HG03558 (cell line): ENCODE results near the gene CT45A6.
"Not testable (repeated sequence)": the region's sequence is repeated elsewhere in the genome, so short reads cannot be mapped to it uniquely, and the experiment has no call there.

Experiments used
- ATAC-seq: cut with Tn5 transposase; IDR thresholded peaks from one replicate; pipeline ENCODE4 v1.9.1; 2021; ENCODE audit warnings: moderate number of reproducible peaks; ENCODE audit not compliant: unreplicated experiment; ENCODE audit errors: extremely low read depth

The CT45A6 gene, protein sequence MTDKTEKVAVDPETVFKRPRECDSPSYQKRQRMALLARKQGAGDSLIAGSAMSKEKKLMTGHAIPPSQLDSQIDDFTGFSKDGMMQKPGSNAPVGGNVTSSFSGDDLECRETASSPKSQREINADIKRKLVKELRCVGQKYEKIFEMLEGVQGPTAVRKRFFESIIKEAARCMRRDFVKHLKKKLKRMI

DNA sequence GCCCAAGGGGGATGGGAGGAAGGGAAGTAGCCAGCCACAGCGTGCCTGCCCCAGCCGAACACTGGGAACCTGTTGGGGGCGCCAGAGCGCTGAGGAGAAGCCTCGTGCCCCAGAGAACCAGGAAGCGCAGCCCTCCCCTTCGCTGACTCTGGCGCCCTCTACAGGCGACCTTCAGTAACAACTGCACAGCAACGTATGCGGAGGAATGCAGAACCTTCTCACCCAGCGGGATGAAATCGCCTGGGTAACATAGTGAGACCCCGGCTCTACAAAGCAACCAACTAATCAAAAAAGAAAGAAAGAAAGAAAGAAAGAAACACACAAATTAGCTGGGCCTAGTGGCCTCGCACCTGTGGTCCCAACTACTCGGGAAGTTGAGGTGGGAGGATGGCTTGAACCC is at the start of gene CT45A6:
CT45A6 (minus strand) TSS at position 101 of the 400 bp plus-strand sequence. CDS start 3,794 bp downstream, outside the sequence.
- not testable (repeated sequence) for ATAC-seq

DNA sequence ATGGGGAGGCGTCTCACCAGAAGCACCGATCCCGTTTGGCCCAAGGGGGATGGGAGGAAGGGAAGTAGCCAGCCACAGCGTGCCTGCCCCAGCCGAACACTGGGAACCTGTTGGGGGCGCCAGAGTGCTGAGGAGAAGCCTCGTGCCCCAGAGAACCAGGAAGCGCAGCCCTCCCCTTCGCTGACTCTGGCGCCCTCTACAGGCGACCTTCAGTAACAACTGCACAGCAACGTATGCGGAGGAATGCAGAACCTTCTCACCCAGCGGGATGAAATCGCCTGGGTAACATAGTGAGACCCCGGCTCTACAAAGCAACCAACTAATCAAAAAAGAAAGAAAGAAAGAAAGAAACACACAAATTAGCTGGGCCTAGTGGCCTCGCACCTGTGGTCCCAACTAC is 34.6 kb upstream of the CT45A6 start, which contains the start of gene CT45A7:
CT45A7 (minus strand) TSS at position 101 of the 400 bp plus-strand sequence. CDS start 3,747 bp downstream, outside the sequence.
- ATAC-seq: not testable (repeated sequence)

DNA sequence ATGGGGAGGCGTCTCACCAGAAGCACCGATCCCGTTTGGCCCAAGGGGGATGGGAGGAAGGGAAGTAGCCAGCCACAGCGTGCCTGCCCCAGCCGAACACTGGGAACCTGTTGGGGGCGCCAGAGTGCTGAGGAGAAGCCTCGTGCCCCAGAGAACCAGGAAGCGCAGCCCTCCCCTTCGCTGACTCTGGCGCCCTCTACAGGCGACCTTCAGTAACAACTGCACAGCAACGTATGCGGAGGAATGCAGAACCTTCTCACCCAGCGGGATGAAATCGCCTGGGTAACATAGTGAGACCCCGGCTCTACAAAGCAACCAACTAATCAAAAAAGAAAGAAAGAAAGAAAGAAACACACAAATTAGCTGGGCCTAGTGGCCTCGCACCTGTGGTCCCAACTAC is 17.3 kb upstream of the CT45A6 start, which contains the start of gene CT45A2:
CT45A2 (minus strand) TSS at position 101 of the 400 bp plus-strand sequence. CDS start 3,747 bp downstream, outside the sequence.
- ATAC-seq: not testable (repeated sequence)

DNA sequence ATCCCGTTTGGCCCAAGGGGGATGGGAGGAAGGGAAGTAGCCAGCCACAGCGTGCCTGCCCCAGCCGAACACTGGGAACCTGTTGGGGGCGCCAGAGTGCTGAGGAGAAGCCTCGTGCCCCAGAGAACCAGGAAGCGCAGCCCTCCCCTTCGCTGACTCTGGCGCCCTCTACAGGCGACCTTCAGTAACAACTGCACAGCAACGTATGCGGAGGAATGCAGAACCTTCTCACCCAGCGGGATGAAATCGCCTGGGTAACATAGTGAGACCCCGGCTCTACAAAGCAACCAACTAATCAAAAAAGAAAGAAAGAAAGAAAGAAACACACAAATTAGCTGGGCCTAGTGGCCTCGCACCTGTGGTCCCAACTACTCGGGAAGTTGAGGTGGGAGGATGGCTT is 17.2 kb downstream of the CT45A6 start, which contains the start of gene CT45A5:
CT45A5 (minus strand) TSS at position 101 of the 400 bp plus-strand sequence. CDS start 3,774 bp downstream, outside the sequence.
- ATAC-seq: not testable (repeated sequence)

DNA sequence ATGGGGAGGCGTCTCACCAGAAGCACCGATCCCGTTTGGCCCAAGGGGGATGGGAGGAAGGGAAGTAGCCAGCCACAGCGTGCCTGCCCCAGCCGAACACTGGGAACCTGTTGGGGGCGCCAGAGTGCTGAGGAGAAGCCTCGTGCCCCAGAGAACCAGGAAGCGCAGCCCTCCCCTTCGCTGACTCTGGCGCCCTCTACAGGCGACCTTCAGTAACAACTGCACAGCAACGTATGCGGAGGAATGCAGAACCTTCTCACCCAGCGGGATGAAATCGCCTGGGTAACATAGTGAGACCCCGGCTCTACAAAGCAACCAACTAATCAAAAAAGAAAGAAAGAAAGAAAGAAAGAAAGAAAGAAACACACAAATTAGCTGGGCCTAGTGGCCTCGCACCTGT is 34.5 kb downstream of the CT45A6 start, which contains the start of gene CT45A3:
CT45A3 (minus strand) TSS at position 101 of the 400 bp plus-strand sequence. CDS start 3,747 bp downstream, outside the sequence.
- not testable (repeated sequence) for ATAC-seq

DNA sequence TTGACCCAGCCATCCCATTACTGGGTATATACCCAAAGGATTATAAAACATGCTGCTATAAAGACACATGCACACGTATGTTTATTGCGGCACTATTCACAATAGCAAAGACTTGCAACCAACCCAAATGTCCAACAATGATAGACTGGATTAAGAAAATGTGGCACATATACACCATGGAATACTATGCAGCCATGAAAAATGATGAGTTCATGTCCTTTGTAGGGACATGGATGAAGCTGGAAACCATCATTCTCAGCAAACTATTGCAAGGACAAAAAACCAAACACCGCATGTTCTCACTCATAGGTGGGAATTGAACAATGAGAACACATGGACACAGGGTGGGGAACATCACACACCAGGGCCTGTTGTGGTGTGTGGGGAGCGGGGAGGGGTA is 57.8 kb downstream of the CT45A6 start:
- ATAC-seq: not testable (repeated sequence)
